ENCODE data around the gene TM7SF3.

GRCh38 chr12:26940516-26941214 lies 73.5 kb downstream of the TM7SF3 start:
- TF ChIP-seq CTCF (IDR thresholded peaks at IDR 0.05; ENCODE audit: low read depth, low read length) (no peak), MAX (IDR thresholded peaks at IDR 0.05; ENCODE audit: low read depth, low read length) (no peak), MYC (IDR thresholded peaks at IDR 0.05; ENCODE audit: low read depth, low read length) (no peak), POLR2A (IDR thresholded peaks at IDR 0.05; ENCODE audit: extremely low read depth, insufficient read length) (no peak)

Data from NB4 (cell line).